Ascending aorta (tissue), 2 donors: ENCODE measurements around the gene HIP1. TPM values are rescaled to one million over a fixed set of nuclear protein-coding genes. Genes with fewer than 3 reads are reported as not detected.
"Not testable (repeated sequence)": the region's sequence is repeated elsewhere in the genome, so short reads cannot be mapped to it uniquely, and the experiment has no call there.

Experiments
- DNase-seq, 2 donors: peaks; one replicate each; pipeline ENCODE4 v3.0.0-alpha.2; 2019; ENCODE audit warnings: low spot score in 2 of 2
- H3K27ac ChIP-seq, 2 donors: fragments of 200-600 bp; sonication (generic); one replicate each; pipeline ENCODE4 v1.5.1; 2016 to 2017; ENCODE audit warnings: mild to moderate bottlenecking in 1 of 2
- H3K27me3 ChIP-seq: fragments of 200-600 bp; sonication (generic); one replicate; pipeline ENCODE4 v1.5.1; 2017
- H3K36me3 ChIP-seq, 2 donors: fragments of 200-600 bp; sonication (generic); one replicate each; pipeline ENCODE4 v1.5.1; 2016
- H3K4me1 ChIP-seq, 2 donors: fragments of 200-600 bp; sonication (generic); one replicate each; pipeline ENCODE4 v1.5.1; 2016 to 2017; ENCODE audit warnings: mild to moderate bottlenecking in 1 of 2
- H3K4me3 ChIP-seq, 2 donors: fragments of 200-600 bp; sonication (generic); one replicate each; pipeline ENCODE4 v1.5.1; 2016 to 2017; ENCODE audit warnings: mild to moderate bottlenecking in 1 of 2
- H3K9me3 ChIP-seq, 2 donors: fragments of 200-600 bp; sonication (generic); one replicate each; pipeline ENCODE4 v1.5.1; 2016
- intact Hi-C: fragments of 100-400 bp; cut with DNase I; formaldehyde crosslinking; loops from one replicate; pipeline ENCODE4 v1.15.1; 2023
- total RNA-seq: library from RNA; depleted of rRNA; stranded (reverse); fragments of >200 nt; gene quantifications from one replicate; pipeline ENCODE4 v1.1.0, GENCODE V29; 2016
- TF ChIP-seq, protein P1 (sequence below), 3 experiments: fragments of 200-600 bp in 2 of 3; fragments of 450-650 bp in 1 of 3; sonication (generic) in 2 of 3; IDR thresholded peaks; one replicate each; pipeline ENCODE4 v1.5.1; 2016 to 2019; ENCODE audit warnings: antibody characterized with exemption in 3 of 3, mild to moderate bottlenecking in 1 of 3, moderate library complexity in 1 of 3

Gene HIP1
- total RNA-seq, 1 donor from 2014 or later: 47.5 TPM

DNA sequence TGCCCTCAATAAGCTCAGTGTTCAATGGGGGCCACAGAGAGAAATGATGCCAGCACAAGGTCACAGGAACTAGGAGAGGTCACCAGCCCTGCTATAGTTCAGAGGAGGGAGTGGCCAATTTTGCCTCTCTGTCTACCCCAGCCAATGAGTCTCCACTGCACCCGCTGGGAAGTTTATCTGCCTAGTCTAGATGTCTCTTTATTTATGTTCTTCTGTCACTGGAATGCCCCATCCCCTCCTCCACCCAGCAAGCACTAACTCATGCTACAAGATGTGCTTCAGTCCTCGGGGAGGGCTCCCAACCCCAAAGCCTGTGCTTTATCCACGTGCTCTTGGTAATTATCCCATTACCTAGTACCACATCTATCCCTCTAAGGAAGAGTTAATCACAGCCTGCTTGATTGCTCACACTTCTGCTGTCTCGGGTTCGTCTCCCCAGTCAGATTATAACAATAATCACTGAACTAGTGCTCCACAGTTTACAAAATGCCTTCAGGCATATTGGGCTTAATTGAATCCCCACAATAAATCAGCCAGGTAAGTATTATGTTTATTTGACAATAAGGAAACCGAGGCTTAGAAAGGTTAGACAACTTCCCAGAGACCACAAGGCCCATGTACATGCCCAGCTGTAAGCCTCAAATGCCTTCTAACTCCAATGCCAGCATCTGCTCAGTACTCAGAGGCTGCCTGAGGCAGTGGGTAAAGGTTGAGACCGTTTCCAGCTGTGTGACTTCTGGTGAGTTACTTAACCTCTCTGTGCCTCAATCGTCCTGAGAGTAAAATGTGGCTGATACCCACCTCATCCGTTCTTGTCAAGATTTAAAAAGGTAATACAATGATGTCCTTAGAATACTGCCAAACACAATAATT, 3.9 kb downstream of the HIP1 start:
- intact Hi-C loops: loop anchor here (5.0 kb wide), 1 partner anchor 142 kb away; the partner anchor contains the start of gene RHBDD2
- Histone ChIP-seq H3K4me1 (peaks cover 0 to 23% of the 10 kb centered on the region in 2 donors), H3K36me3 (peaks cover 0 to 5% of the 10 kb centered on the region in 2 donors)

DNA sequence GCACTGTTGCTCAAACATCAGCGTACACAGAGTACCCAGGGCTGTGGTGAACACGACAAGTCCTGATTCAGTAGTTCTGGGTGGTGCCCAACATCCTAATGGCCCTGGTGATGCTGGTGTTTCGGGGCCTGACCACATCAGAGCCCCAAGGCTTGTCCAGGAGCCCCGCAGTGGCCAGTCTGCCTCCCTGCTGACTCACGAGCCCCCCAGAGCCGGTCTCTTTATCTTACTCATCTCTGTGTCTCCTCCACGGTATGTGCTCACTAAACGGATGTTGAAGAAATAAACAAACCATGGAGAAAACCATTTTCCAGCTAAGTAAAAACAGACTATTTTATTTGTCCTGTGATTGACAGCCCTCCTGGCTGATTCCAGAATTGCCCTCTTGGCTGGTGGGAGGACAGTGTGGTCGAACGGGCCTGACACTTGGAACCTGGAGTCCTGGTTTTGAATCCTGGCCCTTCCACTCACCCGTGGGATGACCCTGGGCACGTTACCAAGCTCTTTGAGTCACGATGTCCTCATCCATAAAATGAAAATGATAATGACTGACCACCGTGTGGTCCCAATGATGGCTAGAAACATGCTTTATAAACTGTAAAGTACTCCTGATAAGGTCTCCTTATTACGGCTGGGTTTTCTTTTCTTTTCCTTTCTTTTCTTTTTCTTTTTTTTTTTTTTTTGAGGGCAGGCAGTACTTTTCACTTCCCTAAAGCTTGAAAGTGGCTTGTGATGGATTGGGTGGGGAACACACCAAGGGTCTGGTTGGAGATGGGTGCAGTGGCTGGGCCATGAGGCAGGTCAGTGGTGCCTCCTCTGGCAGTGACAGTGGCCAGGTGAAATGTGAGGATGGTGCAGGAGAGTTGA, 5.7 kb downstream of the HIP1 start:
- Histone ChIP-seq H3K4me3 (no peak overlapping the region), H3K36me3 (peaks cover 0 to 5% of the 10 kb centered on the region in 2 donors), H3K9me3 (no peaks in the 10 kb centered on the region), H3K27ac (peak overlapping the region; percentile 62 to 65), H3K4me1 (peaks cover 4 to 28% of the 10 kb centered on the region in 2 donors), H3K27me3 (no peaks in the 10 kb centered on the region)
- DNase-seq: no peak
- TF ChIP-seq, protein P1, sequence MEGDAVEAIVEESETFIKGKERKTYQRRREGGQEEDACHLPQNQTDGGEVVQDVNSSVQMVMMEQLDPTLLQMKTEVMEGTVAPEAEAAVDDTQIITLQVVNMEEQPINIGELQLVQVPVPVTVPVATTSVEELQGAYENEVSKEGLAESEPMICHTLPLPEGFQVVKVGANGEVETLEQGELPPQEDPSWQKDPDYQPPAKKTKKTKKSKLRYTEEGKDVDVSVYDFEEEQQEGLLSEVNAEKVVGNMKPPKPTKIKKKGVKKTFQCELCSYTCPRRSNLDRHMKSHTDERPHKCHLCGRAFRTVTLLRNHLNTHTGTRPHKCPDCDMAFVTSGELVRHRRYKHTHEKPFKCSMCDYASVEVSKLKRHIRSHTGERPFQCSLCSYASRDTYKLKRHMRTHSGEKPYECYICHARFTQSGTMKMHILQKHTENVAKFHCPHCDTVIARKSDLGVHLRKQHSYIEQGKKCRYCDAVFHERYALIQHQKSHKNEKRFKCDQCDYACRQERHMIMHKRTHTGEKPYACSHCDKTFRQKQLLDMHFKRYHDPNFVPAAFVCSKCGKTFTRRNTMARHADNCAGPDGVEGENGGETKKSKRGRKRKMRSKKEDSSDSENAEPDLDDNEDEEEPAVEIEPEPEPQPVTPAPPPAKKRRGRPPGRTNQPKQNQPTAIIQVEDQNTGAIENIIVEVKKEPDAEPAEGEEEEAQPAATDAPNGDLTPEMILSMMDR (IDR thresholded peaks at IDR 0.05): no peak
- intact Hi-C loops: no loop called here

More for the DNA sequence above, 3.9 kb downstream of the HIP1 start:
- DNase-seq: no peak
- H3K9me3 ChIP-seq: no peaks in the 10 kb centered on the region
- H3K27me3 ChIP-seq: no peaks in the 10 kb centered on the region
- peak overlapping the region; percentile 11 to 62 for H3K27ac ChIP-seq
- H3K4me3 ChIP-seq: no peak overlapping the region
- TF ChIP-seq, protein P1 (IDR thresholded peaks at IDR 0.05): no peak

DNA sequence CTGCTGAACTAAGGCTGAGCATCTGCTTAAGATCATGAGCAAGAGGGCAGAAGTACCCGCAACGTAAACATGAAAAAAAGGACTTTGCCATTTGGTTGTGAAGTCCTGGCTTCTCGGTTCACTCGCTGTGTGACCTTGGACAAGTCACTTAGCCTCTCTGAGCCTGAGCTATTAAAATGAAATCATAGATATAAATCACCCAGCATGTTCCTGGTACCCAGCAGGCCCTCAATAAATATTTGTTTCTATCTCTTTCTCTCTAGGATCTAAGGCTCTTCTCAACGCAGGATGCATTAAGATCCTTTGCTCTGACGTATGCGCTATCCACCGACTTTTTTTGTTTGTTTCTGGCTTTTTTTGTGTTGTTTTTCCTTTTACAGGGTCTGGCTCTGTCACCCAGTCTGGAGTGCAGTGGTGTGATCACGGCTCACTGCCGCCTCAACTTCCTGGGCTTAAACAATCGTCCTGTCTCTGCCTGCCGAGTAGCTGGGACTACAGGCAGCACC, 6.7 kb downstream of the HIP1 start:
- Histone ChIP-seq H3K4me1 (peaks cover 5 to 27% of the 10 kb centered on the region in 2 donors), H3K36me3 (peaks cover 0 to 5% of the 10 kb centered on the region in 2 donors), H3K9me3 (no peaks in the 10 kb centered on the region), H3K4me3 (no peak overlapping the region), H3K27me3 (no peaks in the 10 kb centered on the region), H3K27ac (peak overlapping the region; percentile 62 to 65)
- DNase-seq: no peak
- TF ChIP-seq, protein P1 (IDR thresholded peaks at IDR 0.05): no peak
- intact Hi-C loops: no loop called here

DNA sequence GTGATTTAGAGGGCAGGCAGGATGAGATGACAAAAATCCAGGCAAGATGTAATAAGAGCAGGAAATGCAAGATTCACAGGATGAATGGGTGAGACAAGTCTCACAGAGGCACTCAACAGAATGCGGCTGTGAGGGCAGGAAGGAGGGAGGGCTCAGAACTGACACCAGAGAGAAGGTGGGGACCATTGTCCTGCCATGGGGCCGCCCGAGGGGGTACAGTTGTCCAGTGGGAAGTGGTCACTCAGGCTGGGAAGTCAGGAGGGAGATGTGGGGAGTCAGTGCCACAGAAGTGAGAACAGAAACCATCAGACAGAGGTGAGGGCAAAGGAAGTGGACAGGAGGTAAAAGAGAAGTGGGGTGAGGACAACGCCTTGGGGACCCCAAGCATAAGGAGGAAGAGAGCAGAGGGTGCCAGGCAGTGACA, 8.9 kb downstream of the HIP1 start:
- no peaks in the 10 kb centered on the region for H3K27me3 ChIP-seq
- DNase-seq: no peak
- H3K9me3 ChIP-seq: no peaks in the 10 kb centered on the region
- H3K36me3 ChIP-seq: peaks cover 0 to 5% of the 10 kb centered on the region in 2 donors
- TF ChIP-seq, protein P1 (IDR thresholded peaks at IDR 0.05): no peak
- intact Hi-C loops: no loop called here
- peaks cover 5 to 16% of the 10 kb centered on the region in 2 donors for H3K4me1 ChIP-seq
- peak overlapping the region; percentile 41 to 46 for H3K27ac ChIP-seq
- H3K4me3 ChIP-seq: no peak overlapping the region

DNA sequence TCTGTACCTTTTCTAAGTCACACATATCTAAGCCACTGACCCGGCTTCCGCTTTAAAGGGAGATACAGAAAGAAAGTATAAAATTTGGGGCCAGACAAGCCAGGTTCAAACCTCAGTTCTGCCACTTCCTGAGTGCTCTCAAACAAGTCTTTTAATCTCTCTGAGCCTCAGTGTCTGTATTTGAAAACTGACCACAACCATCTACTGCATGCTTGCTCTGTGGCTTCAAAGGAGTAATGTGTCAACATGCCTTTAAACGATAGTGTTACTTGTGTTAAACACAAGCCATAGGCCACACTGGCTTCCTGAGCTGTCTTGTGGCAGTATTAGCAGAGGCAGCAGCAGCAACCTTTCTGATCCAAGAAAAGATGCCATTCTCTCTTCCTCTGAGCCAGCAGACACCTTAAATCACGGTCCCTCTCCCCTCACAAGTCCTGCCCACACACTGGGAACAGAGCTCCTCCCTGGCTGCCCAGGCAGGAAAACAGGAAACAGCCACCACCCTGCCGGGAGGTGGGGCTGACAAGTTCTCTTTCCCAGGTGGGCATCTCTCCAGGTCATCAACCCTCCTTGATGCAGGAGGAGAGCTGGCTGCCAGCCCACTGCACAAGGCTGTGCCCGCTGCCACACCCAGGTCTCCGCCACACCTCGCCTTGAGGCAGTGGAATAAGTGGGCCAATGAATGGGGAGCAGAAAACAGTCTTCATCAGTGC, 10.7 kb downstream of the HIP1 start:
- Histone ChIP-seq H3K27me3 (no peaks in the 10 kb centered on the region), H3K4me1 (peaks cover 5 to 13% of the 10 kb centered on the region in 2 donors), H3K4me3 (peak overlapping the region in 1 of 2 donors; percentile 12), H3K27ac (peak overlapping the region; percentile 43 to 62), H3K36me3 (peaks cover 0 to 5% of the 10 kb centered on the region in 2 donors), H3K9me3 (no peaks in the 10 kb centered on the region)
- TF ChIP-seq, protein P1 (IDR thresholded peaks at IDR 0.05): no peak
- intact Hi-C loops: no loop called here
- no peak for DNase-seq

DNA sequence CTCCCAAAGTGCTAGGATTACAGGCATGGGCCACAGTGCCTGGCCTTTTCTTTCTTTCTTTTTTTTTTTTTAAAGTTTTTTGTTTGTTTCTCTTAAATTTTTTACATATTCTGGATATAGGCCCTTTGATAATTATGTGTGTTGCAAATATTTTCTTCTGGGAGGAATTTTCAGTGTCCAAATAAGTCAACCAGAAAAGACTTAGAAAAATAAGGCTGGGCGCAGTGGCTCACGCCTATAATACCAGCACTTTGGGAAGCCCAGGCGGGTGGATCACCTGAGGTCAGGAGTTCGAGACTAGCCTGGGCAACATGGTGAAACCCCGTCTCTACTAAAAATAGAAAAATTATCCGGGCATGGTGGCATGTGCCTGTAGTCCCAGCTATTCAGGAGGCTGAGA, 11.4 kb downstream of the HIP1 start:
- H3K36me3 ChIP-seq, H3K4me3 ChIP-seq, intact Hi-C loops, H3K27me3 ChIP-seq, H3K9me3 ChIP-seq, DNase-seq: not testable (repeated sequence)
- peaks cover 5 to 11% of the 10 kb centered on the region in 2 donors for H3K4me1 ChIP-seq
- H3K27ac ChIP-seq: peak overlapping the region; percentile 43 to 62
